Hepatocyte (in vitro differentiated cells): ENCODE data around the gene TOMM6. TPM values are rescaled to one million over a fixed set of nuclear protein-coding genes. Genes with fewer than 3 reads are reported as not detected.
A peak's percentile ranks its signal among the peaks of the same experiment; 100 is the strongest.

ENCODE experiments used
- DNase-seq: peaks from one replicate; pipeline ENCODE4 v3.0.0-alpha.2; 2016; ENCODE audit warnings: low spot score
- H2AFZ ChIP-seq: fragments of 200-600 bp; sonication (generic); 2 replicates; pipeline ENCODE4 v1.6.0; 2016; ENCODE audit warnings: antibody characterized with exemption, mild to moderate bottlenecking
- H3K27ac ChIP-seq: fragments of 200-600 bp; sonication (generic); 2 replicates; pipeline ENCODE4 v1.5.1; 2016; ENCODE audit warnings: mild to moderate bottlenecking
- H3K27me3 ChIP-seq: fragments of 200-600 bp; sonication (generic); 2 replicates; pipeline ENCODE4 v1.6.1; 2016
- H3K36me3 ChIP-seq: fragments of 200-600 bp; sonication (generic); replicated peaks from 2 replicates; pipeline ENCODE4 v1.5.1; 2016; ENCODE audit warnings: low read depth; ENCODE audit not compliant: insufficient read depth
- H3K4me1 ChIP-seq: fragments of 200-600 bp; sonication (generic); 2 replicates; pipeline ENCODE4 v1.5.1; 2016; ENCODE audit warnings: mild to moderate bottlenecking, moderate library complexity; ENCODE audit not compliant: insufficient read depth
- H3K4me2 ChIP-seq: fragments of 200-600 bp; sonication (generic); 2 replicates; pipeline ENCODE4 v1.6.0; 2016
- H3K4me3 ChIP-seq: fragments of 200-600 bp; sonication (generic); 2 replicates; pipeline ENCODE4 v1.5.1; 2016; ENCODE audit warnings: mild to moderate bottlenecking
- H3K79me2 ChIP-seq: fragments of 200-600 bp; sonication (generic); 2 replicates; pipeline ENCODE4 v1.6.0; 2017; ENCODE audit warnings: mild to moderate bottlenecking
- H3K9me2 ChIP-seq: fragments of 200-600 bp; sonication (generic); replicated peaks from 2 replicates; pipeline ENCODE4 v1.6.0; 2017; ENCODE audit warnings: mild to moderate bottlenecking; ENCODE audit not compliant: insufficient read depth
- H3K9me3 ChIP-seq: fragments of 200-600 bp; sonication (generic); 2 replicates; pipeline ENCODE4 v1.5.1; 2016; ENCODE audit warnings: low read depth, mild to moderate bottlenecking
- H4K20me1 ChIP-seq: fragments of 200-600 bp; sonication (generic); 2 replicates; pipeline ENCODE4 v1.6.0; 2016; ENCODE audit warnings: mild to moderate bottlenecking; ENCODE audit not compliant: insufficient read depth, poor library complexity, severe bottlenecking
- EZH2 ChIP-seq: fragments of 200-600 bp; sonication (generic); IDR thresholded peaks from 2 replicates; pipeline ENCODE4 v1.6.1; 2016; ENCODE audit warnings: antibody characterized with exemption, mild to moderate bottlenecking, borderline replicate concordance
- EZH2phosphoT487 ChIP-seq: fragments of 200-600 bp; sonication (generic); IDR thresholded peaks from one replicate; pipeline ENCODE4 v1.6.1; 2018; ENCODE audit warnings: antibody characterized with exemption, mild to moderate bottlenecking, low read depth, moderate library complexity; ENCODE audit not compliant: unreplicated experiment, severe bottlenecking
- WGBS: methylation state at CpG from one replicate; pipeline ENCODE4 v1.1.6; 2016; ENCODE audit warnings: low lambda C conversion rate; ENCODE audit errors: missing lambda C conversion rate; 5-methylcytosine and 5-hydroxymethylcytosine counted together
- polyA plus RNA-seq: library from polyadenylated mRNA; unstranded; fragments of >200 nt; fragmentation: Nextera tagmentation; extraction: Ambion mirVana; gene quantifications from 2 replicates; pipeline ENCODE4 v1.2.1, GENCODE V29; 2016
- total RNA-seq: library from RNA; depleted of rRNA; stranded (reverse); fragments of >200 nt; gene quantifications from 2 replicates; pipeline ENCODE4 v1.2.3, GENCODE V29; 2014
- TF ChIP-seq, protein P1 (sequence below): fragments of 200-600 bp; sonication (generic); IDR thresholded peaks from 2 replicates; pipeline ENCODE4 v1.5.1; 2016; ENCODE audit warnings: antibody characterized with exemption, mild to moderate bottlenecking; ENCODE audit not compliant: poor library complexity

Gene TOMM6
- total and polyA plus RNA-seq, 2 experiments from 2014 or later, result 127 to 211 TPM

DNA sequence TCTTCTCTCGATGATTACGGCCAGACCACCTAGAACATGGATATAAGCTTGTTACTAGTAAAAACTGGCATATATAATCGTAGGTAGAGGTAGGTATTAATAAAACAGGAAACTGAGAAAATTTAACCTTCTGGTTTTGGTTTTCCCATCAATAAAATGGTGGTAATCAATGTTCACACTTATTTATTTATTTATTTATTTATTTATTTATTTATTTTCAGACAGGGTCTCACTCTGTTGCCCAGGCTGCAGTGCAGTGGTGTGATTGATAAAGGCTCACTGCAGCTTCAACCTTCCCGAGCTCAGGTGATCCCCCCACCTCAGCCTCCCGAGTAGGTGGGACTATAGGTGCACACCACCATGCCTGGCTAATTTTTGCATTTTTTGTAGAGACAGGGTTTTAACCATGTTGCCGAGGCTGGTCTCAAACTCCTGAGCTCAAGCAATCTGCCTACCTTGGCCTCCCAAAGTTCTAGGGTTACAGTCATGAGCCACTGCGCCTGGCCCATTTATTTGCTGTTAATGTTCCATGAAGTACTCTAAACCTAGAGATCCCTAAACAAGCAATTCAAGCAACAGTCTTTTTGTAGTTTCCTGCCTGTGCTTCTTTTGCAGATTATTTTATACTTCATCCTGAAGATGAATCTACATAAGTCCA, 11.5 kb downstream of the TOMM6 start:
- no peaks in the 10 kb centered on the region for H3K9me2 ChIP-seq
- WGBS, result 96% methylated on average over 7 of the region's 7 CpGs

DNA sequence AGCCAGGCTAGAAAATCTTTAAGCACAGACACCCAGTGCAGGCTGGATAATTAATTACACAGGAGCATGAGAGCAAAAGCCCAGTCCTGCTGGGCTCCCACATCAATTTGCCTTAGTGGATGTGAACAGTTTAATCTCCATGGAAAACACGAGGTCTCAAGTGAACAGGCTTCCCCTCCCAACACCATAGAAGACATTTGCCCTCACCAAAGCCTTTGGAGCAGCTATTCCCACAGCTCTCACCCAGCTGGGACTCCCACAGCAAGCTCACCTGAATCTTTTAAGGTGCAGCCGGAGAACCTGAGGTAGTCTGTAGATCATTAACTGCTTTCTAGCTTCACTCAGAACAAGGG, 12.0 kb downstream of the TOMM6 start:
- Histone ChIP-seq H3K27me3 (no peaks in the 10 kb centered on the region), H3K27ac (no peak overlapping the region), H3K9me3 (no peaks in the 10 kb centered on the region), H3K4me3 (no peak overlapping the region), H3K79me2 (no peaks in the 10 kb centered on the region), H3K4me1 (no peaks in the 10 kb centered on the region), H3K9me2 (no peaks in the 10 kb centered on the region), H3K4me2 (no peak overlapping the region), H2AFZ (no peak overlapping the region), H4K20me1 (no peaks in the 10 kb centered on the region), H3K36me3 (no peaks in the 10 kb centered on the region)
- TF ChIP-seq EZH2phosphoT487 (no peak), EZH2 (no peak)
- TF ChIP-seq, protein P1, sequence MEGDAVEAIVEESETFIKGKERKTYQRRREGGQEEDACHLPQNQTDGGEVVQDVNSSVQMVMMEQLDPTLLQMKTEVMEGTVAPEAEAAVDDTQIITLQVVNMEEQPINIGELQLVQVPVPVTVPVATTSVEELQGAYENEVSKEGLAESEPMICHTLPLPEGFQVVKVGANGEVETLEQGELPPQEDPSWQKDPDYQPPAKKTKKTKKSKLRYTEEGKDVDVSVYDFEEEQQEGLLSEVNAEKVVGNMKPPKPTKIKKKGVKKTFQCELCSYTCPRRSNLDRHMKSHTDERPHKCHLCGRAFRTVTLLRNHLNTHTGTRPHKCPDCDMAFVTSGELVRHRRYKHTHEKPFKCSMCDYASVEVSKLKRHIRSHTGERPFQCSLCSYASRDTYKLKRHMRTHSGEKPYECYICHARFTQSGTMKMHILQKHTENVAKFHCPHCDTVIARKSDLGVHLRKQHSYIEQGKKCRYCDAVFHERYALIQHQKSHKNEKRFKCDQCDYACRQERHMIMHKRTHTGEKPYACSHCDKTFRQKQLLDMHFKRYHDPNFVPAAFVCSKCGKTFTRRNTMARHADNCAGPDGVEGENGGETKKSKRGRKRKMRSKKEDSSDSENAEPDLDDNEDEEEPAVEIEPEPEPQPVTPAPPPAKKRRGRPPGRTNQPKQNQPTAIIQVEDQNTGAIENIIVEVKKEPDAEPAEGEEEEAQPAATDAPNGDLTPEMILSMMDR, result no peak
- 71% methylated on average over 2 of the region's 2 CpGs for WGBS
- DNase-seq, result no peak

More for the DNA sequence above, 11.5 kb downstream of the TOMM6 start:
- no peak for DNase-seq
- H3K9me3 ChIP-seq, result no peaks in the 10 kb centered on the region
- H3K36me3 ChIP-seq, result no peaks in the 10 kb centered on the region
- H3K27me3 ChIP-seq, result no peaks in the 10 kb centered on the region
- no peaks in the 10 kb centered on the region for H4K20me1 ChIP-seq
- no peak for TF ChIP-seq EZH2
- TF ChIP-seq, protein P1, result no peak
- no peak for TF ChIP-seq EZH2phosphoT487
- H3K27ac ChIP-seq, result no peak overlapping the region
- H3K79me2 ChIP-seq, result no peaks in the 10 kb centered on the region
- no peak overlapping the region for H2AFZ ChIP-seq
- no peak overlapping the region for H3K4me3 ChIP-seq
- no peaks in the 10 kb centered on the region for H3K4me1 ChIP-seq
- no peak overlapping the region for H3K4me2 ChIP-seq

DNA sequence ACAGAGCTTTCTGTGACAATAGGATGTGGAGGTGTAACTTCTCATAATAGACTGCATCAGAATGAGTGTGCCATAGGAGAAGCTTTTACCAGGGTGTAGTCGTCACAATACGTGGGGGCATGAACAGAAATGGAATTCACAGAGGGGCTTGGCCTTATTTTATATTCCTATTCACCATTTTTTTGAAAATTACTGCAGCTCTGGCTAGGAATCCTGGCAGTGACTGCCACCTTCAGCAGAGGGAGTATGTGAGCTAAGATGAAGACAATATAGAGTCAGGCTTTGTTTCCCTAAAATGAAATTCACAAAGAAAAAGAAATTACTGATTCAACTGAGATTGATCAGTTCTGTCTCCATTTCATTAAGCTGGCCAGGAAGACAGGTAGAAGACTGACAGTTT, 13.9 kb downstream of the TOMM6 start:
- no peaks in the 10 kb centered on the region for H3K9me2 ChIP-seq
- no peaks in the 10 kb centered on the region for H3K79me2 ChIP-seq
- DNase-seq, result no peak
- no peaks in the 10 kb centered on the region for H3K9me3 ChIP-seq
- H2AFZ ChIP-seq, result no peak overlapping the region
- no peak overlapping the region for H3K4me3 ChIP-seq
- no peaks in the 10 kb centered on the region for H3K4me1 ChIP-seq
- H4K20me1 ChIP-seq, result no peaks in the 10 kb centered on the region
- 85% methylated on average over 2 of the region's 2 CpGs for WGBS
- no peak overlapping the region for H3K4me2 ChIP-seq
- H3K36me3 ChIP-seq, result no peaks in the 10 kb centered on the region
- TF ChIP-seq, protein P1, result peak; percentile 45
- no peak for TF ChIP-seq EZH2
- H3K27ac ChIP-seq, result no peak overlapping the region
- no peaks in the 10 kb centered on the region for H3K27me3 ChIP-seq
